HCT116 (cell line): ENCODE results near the gene STOML2. TPM values are rescaled to one million over a fixed set of nuclear protein-coding genes. Genes with fewer than 3 reads are reported as not detected.
A peak's percentile ranks its signal among the peaks of the same experiment; 100 is the strongest.

Experiments
- ATAC-seq: fragments of 200-7000 bp; cut with Tn5 transposase; 2 replicates; pipeline ENCODE4 v1.9.1; 2020; ENCODE audit warnings: mild to moderate bottlenecking, moderate library complexity
- BruUV-seq: library from RNA; stranded (reverse); fragments of 400-500 nt; replicated peaks from 2 replicates; lab custom pipeline; 2021; lab: Mats Ljungman, UMichigan
- CTCF ChIA-PET: fragments of 300-600 bp; sonication (Branson Sonifier 250); formaldehyde crosslinking; loops from one replicate; lab custom pipeline; 2021; ENCODE audit warnings: antibody characterized with exemption; lab: Charles Lee
- POLR2A ChIA-PET: fragments of 300-600, 350-600 bp; sonication (Branson Sonifier 250); formaldehyde crosslinking; loops from one replicate; lab custom pipeline; 2021; ENCODE audit warnings: antibody characterized with exemption; lab: Charles Lee
- RAD21 ChIA-PET, 2 experiments: fragments of 300-600 bp; sonication (Branson Sonifier 250); formaldehyde crosslinking; loops; one replicate each; lab custom pipeline; 2023; ENCODE audit warnings: low total read pairs in 2 of 2; ENCODE audit not compliant: uncharacterized antibody in 2 of 2, unreplicated experiment in 2 of 2, low non-redundant PET in 1 of 2; lab: Charles Lee
- DNase-seq: peaks from one replicate; pipeline ENCODE4 v3.0.0-alpha.2; 2010; ENCODE audit warnings: low read depth, low spot score
- H2AFZ ChIP-seq: fragments of 200-600 bp; shearing (Covaris generic), sonication (generic); 2 replicates; pipeline ENCODE4 v1.6.1; 2017; ENCODE audit warnings: low read depth, mixed run types, mixed read lengths, antibody characterized with exemption, low read length; ENCODE audit not compliant: poor library complexity, severe bottlenecking
- H3K27ac ChIP-seq: 2 replicates; pipeline ENCODE4 v1.5.1; 2012; ENCODE audit warnings: low read depth, low read length
- H3K27me3 ChIP-seq: fragments of 200-600 bp; sonication (generic); 2 replicates; pipeline ENCODE4 v1.6.1; 2016; ENCODE audit warnings: mixed run types, low read length, mixed read lengths; ENCODE audit not compliant: insufficient read depth
- H3K36me3 ChIP-seq, 2 experiments: fragments of 200-500 bp in 1 of 2; fragments of 200-600 bp in 1 of 2; sonication (Bioruptor generic) in 1 of 2; sonication (generic) in 1 of 2; 2 replicates each; pipeline versions ENCODE4 v1.5.1 to v1.6.1; 2014 to 2016; ENCODE audit warnings: low read length in 2 of 2, inconsistent platforms in 1 of 2, mixed read lengths in 1 of 2, mixed run types in 1 of 2; ENCODE audit not compliant: insufficient read depth in 2 of 2, control insufficient read depth in 1 of 2
- H3K4me1 ChIP-seq, 2 experiments: fragments of 200-600 bp in 1 of 2; sonication (generic) in 1 of 2; 2 replicates each; pipeline versions ENCODE4 v1.5.1 to v1.6.1; 2012 to 2017; ENCODE audit warnings: low read length in 2 of 2, inconsistent platforms in 1 of 2, mild to moderate bottlenecking in 1 of 2, mixed read lengths in 1 of 2, mixed run types in 1 of 2, moderate library complexity in 1 of 2; ENCODE audit not compliant: insufficient read depth in 2 of 2, control insufficient read depth in 1 of 2
- H3K4me2 ChIP-seq: fragments of 200-600 bp; sonication (generic); 2 replicates; pipeline ENCODE4 v1.6.1; 2017; ENCODE audit warnings: mixed run types, low read length, mixed read lengths
- H3K4me3 ChIP-seq, 2 experiments: fragments of 200-600 bp in 1 of 2; sonication (generic) in 1 of 2; replicated peaks in 1 of 2; 2 replicates each; pipeline ENCODE4 v1.5.1; 2011 to 2016; ENCODE audit warnings: low read length in 2 of 2, control low read depth in 1 of 2, low read depth in 1 of 2, mild to moderate bottlenecking in 1 of 2, mixed read lengths in 1 of 2, mixed run types in 1 of 2
- H3K79me2 ChIP-seq: fragments of 200-600 bp; sonication (generic); 2 replicates; pipeline ENCODE4 v1.6.1; 2017; ENCODE audit warnings: mild to moderate bottlenecking, mixed run types, low read length, moderate library complexity, mixed read lengths; ENCODE audit not compliant: insufficient read depth
- H3K9ac ChIP-seq: fragments of 200-600 bp; sonication (generic); 2 replicates; pipeline ENCODE4 v1.6.1; 2016; ENCODE audit warnings: low read length, mixed read lengths
- H3K9me2 ChIP-seq: fragments of 200-600 bp; sonication (generic), shearing (Covaris generic); 2 replicates; pipeline ENCODE4 v1.6.1; 2017; ENCODE audit warnings: mixed run types, mild to moderate bottlenecking, moderate library complexity; ENCODE audit not compliant: insufficient read depth
- H3K9me3 ChIP-seq, 2 experiments: fragments of 200-500 bp in 1 of 2; fragments of 200-600 bp in 1 of 2; sonication (Bioruptor generic) in 1 of 2; sonication (generic) in 1 of 2; 2 replicates each; pipeline ENCODE4 v1.6.1; 2014 to 2017; ENCODE audit warnings: low read length in 2 of 2, mixed read lengths in 2 of 2, inconsistent platforms in 1 of 2, low read depth in 1 of 2, mild to moderate bottlenecking in 1 of 2, mixed run types in 1 of 2, moderate library complexity in 1 of 2; ENCODE audit not compliant: control insufficient read depth in 1 of 2, insufficient read depth in 1 of 2
- H4K20me1 ChIP-seq: fragments of 200-600 bp; sonication (generic), shearing (Covaris generic); 2 replicates; pipeline ENCODE4 v1.6.1; 2017; ENCODE audit warnings: mixed run types, mild to moderate bottlenecking, moderate library complexity; ENCODE audit not compliant: insufficient read depth
- ATF3 ChIP-seq: IDR thresholded peaks from 2 replicates; pipeline ENCODE4 v1.6.1; 2012
- CEBPB ChIP-seq: IDR thresholded peaks from 2 replicates; pipeline ENCODE4 v1.6.1; 2012; ENCODE audit warnings: low read depth
- EGR1 ChIP-seq: IDR thresholded peaks from 2 replicates; pipeline ENCODE4 v1.6.1; 2012; ENCODE audit warnings: low read depth
- EZH2 ChIP-seq: fragments of 200-600 bp; sonication (generic); IDR thresholded peaks from 2 replicates; pipeline ENCODE4 v1.6.1; 2017; ENCODE audit warnings: antibody characterized with exemption, mixed run types
- EZH2phosphoT487 ChIP-seq: fragments of 200-600 bp; IDR thresholded peaks from 2 replicates; pipeline ENCODE4 v1.6.1; 2018; ENCODE audit warnings: antibody characterized with exemption, borderline replicate concordance
- FOSL1 ChIP-seq: IDR thresholded peaks from 2 replicates; pipeline ENCODE4 v1.6.1; 2012; ENCODE audit warnings: low read depth
- JUND ChIP-seq: IDR thresholded peaks from 2 replicates; pipeline ENCODE4 v1.6.1; 2012
- POLR2A ChIP-seq: IDR thresholded peaks from 2 replicates; pipeline ENCODE4 v1.7.0; 2011; ENCODE audit warnings: borderline replicate concordance; ENCODE audit not compliant: insufficient read depth, insufficient read length; ENCODE audit errors: extremely low read depth
- POLR2AphosphoS5 ChIP-seq: IDR thresholded peaks from 2 replicates; pipeline ENCODE4 v1.6.1; 2011; ENCODE audit warnings: mild to moderate bottlenecking, low read depth, low read length, moderate library complexity
- RAD21 ChIP-seq: IDR thresholded peaks from 2 replicates; pipeline ENCODE4 v1.6.1; 2012; ENCODE audit warnings: low read depth, mild to moderate bottlenecking
- REST ChIP-seq: IDR thresholded peaks from 2 replicates; pipeline ENCODE4 v1.6.1; 2012; ENCODE audit warnings: low read depth
- SP1 ChIP-seq: IDR thresholded peaks from 2 replicates; pipeline ENCODE4 v1.6.1; 2012; ENCODE audit warnings: low read depth
- ZFX ChIP-seq: fragments of 450-650 bp; IDR thresholded peaks from 2 replicates; pipeline ENCODE4 v1.6.1; 2017
- intact Hi-C: fragments of 100-400 bp; cut with micrococcal nuclease; formaldehyde crosslinking; loops from 2 replicates; pipeline ENCODE4 v1.10.0; 2022
- total RNA-seq: library from RNA; stranded (reverse); gene quantifications from one replicate; pipeline ENCODE4 v1.2.1, GENCODE V29; 2021; ENCODE audit not compliant: unreplicated experiment

STOML2 gene
- total RNA-seq, 1 experiment from 2014 or later, result 245 TPM

- Histone ChIP-seq H3K4me2 (peak within 1 kb of the TSS; percentile 92), H2AFZ (no peak within 1 kb of the TSS)
- TF ChIP-seq FOSL1, result no peak
- TF ChIP-seq ZFX, result peak; percentile 78
- peak; percentile 79 for TF ChIP-seq POLR2AphosphoS5
- TF ChIP-seq, all 23 proteins: peak for 2
- ATAC-seq (peak; percentile 91), DNase-seq (peak; percentile 80)
- no peaks in the 10 kb centered on the region for H3K9me3 ChIP-seq
- H4K20me1 ChIP-seq, result no peaks in the 10 kb centered on the region
- H3K36me3 ChIP-seq, result peaks cover 2 to 24% of the 10 kb centered on the region in 2 experiments; a peak in 2 of 4 replicates
- intact Hi-C loops, result no loop called here
- H3K9me2 ChIP-seq, result no peaks in the 10 kb centered on the region
- no TSS peak for BruUV-seq
- peak within 1 kb of the TSS; percentile 92 for H3K9ac ChIP-seq
- no peaks in the 10 kb centered on the region for H3K27me3 ChIP-seq
- ChIA-PET CTCF (interaction anchor here (0.6 to 2.4 kb wide), 7 partner anchors 17 to 943 kb away, joined by 3 to 12 read pairs (median 4); partner anchors contain the start of genes ATOSB and PIGO), RAD21 (interaction anchor here (0.5 to 1.2 kb wide), 4 partner anchors 9 to 24 kb away, joined by 3 to 5 read pairs (median 3); no protein-coding TSS in a partner anchor), POLR2A (interaction anchor here (0.7 to 2.4 kb wide), 8 partner anchors 8 to 576 kb away, joined by 4 to 12 read pairs (median 7); partner anchors contain the start of genes PIGO, STOML2 and VCP)
- H3K27ac ChIP-seq, result peak within 1 kb of the TSS; percentile 76
- peaks cover 35% of the 10 kb centered on the region for H3K79me2 ChIP-seq
- peaks cover 12 to 21% of the 10 kb centered on the region in 2 experiments for H3K4me1 ChIP-seq
- H3K4me3 ChIP-seq, result peak within 1 kb of the TSS; percentile 91 to 94
Measured at GRCh38 chr9:35079426-35080341, 23.2 kb downstream of the STOML2 start, which contains the start of gene FANCG. Gene FANCG (minus strand): TSS chr9:35079942. CDS start chr9:35079524, 418 bp downstream.

- Histone ChIP-seq H3K9ac (peak overlapping the region; percentile 92), H3K4me1 (peaks cover 12 to 21% of the 10 kb centered on the region in 2 experiments), H3K4me2 (peak overlapping the region; percentile 92), H4K20me1 (no peaks in the 10 kb centered on the region), H3K9me3 (no peaks in the 10 kb centered on the region), H3K4me3 (peak overlapping the region; percentile 91 to 94), H3K27me3 (no peaks in the 10 kb centered on the region), H3K36me3 (peaks cover 2 to 30% of the 10 kb centered on the region in 2 experiments; a peak in 2 of 4 replicates), H3K27ac (peak overlapping the region; percentile 76), H2AFZ (no peak overlapping the region), H3K79me2 (peaks cover 35% of the 10 kb centered on the region), H3K9me2 (no peaks in the 10 kb centered on the region)
- TSS peak; percentile 53 for BruUV-seq
- RAD21 ChIA-PET, result interaction anchor here in 1 of 2 experiments (1.2 kb wide), 1 partner anchor 24 kb away, joined by 3 read pairs; no protein-coding TSS in a partner anchor
- ATAC-seq, result no peak
- DNase-seq, result no peak
- POLR2A ChIA-PET, result interaction anchor here (1.3 to 2.4 kb wide), 4 partner anchors 15 to 85 kb away, joined by 6 to 12 read pairs (median 8); partner anchors contain the start of gene PIGO
- intact Hi-C loops, result no loop called here
- CTCF ChIA-PET, result interaction anchor here (1.4 to 2.4 kb wide), 4 partner anchors 28 to 525 kb away, joined by 3 to 12 read pairs (median 5); partner anchors contain the start of gene ATOSB
- no peak for TF ChIP-seq POLR2A
- TF ChIP-seq JUND, result no peak
- no peak for TF ChIP-seq ZFX
- no peak for TF ChIP-seq RAD21
- TF ChIP-seq EGR1, result no peak
- no peak for TF ChIP-seq EZH2
- TF ChIP-seq ATF3, result no peak
- TF ChIP-seq EZH2phosphoT487, result no peak
- no peak for TF ChIP-seq SP1
- TF ChIP-seq CEBPB, result no peak
- no peak for TF ChIP-seq POLR2AphosphoS5
- TF ChIP-seq REST, result no peak
Measured at GRCh38 chr9:35079041-35079425, 23.9 kb downstream of the STOML2 start.
